Sigmoid colon (tissue), 7 donors: ENCODE data around the gene TES. TPM values are rescaled to one million over a fixed set of nuclear protein-coding genes. Genes with fewer than 3 reads are reported as not detected.
A peak's percentile ranks its signal among the peaks of the same experiment; 100 is the strongest.

Experiments
- DNase-seq: peaks from one replicate; pipeline ENCODE4 v3.0.0-alpha.2; 2019
- H3K27ac ChIP-seq, 4 donors: fragments of 200-600 bp; sonication (generic); one replicate each; pipeline ENCODE4 v1.5.1; 2016 to 2019; ENCODE audit warnings: mild to moderate bottlenecking in 1 of 4
- H3K27me3 ChIP-seq, 3 donors: fragments of 200-600 bp; sonication (generic); one replicate each; pipeline ENCODE4 v1.5.1; 2019; ENCODE audit warnings: mild to moderate bottlenecking in 1 of 3
- H3K36me3 ChIP-seq, 4 donors: fragments of 200-600 bp; sonication (generic); one replicate each; pipeline ENCODE4 v1.5.1; 2016 to 2019
- H3K4me1 ChIP-seq, 4 donors: fragments of 200-600 bp; sonication (generic); one replicate each; pipeline ENCODE4 v1.5.1; 2017 to 2019
- H3K4me3 ChIP-seq, 4 donors: fragments of 200-600 bp; sonication (generic); one replicate each; pipeline ENCODE4 v1.5.1; 2017 to 2019; ENCODE audit warnings: mild to moderate bottlenecking in 2 of 4, moderate library complexity in 1 of 4
- H3K9me3 ChIP-seq, 4 donors: fragments of 200-600 bp in 3 of 4; sonication (generic) in 3 of 4; one replicate each; pipeline versions ENCODE4 v1.5.1 to v1.6.1; 2013 to 2019
- EP300 ChIP-seq, 4 donors: sonication (generic); formaldehyde crosslinking; IDR thresholded peaks; one replicate each; pipeline ENCODE4 v1.6.1; 2017; ENCODE audit warnings: antibody characterized with exemption in 4 of 4
- POLR2A ChIP-seq, 2 donors: fragments of 450-650 bp; IDR thresholded peaks; one replicate each; pipeline ENCODE4 v1.6.1; 2016; ENCODE audit warnings: antibody characterized with exemption in 2 of 2, mild to moderate bottlenecking in 2 of 2, moderate library complexity in 2 of 2
- POLR2AphosphoS5 ChIP-seq, 4 donors: sonication (generic); formaldehyde crosslinking; IDR thresholded peaks; one replicate each; pipeline ENCODE4 v1.6.1; 2017; ENCODE audit warnings: antibody characterized with exemption in 4 of 4
- WGBS, 2 donors: extraction: QIAGEN DNeasy Blood & Tissue Kit; methylation state at CpG; one replicate each; pipeline ENCODE4 v1.1.7; 2013; 5-methylcytosine and 5-hydroxymethylcytosine counted together
- intact Hi-C: fragments of 100-400 bp; cut with DNase I; formaldehyde crosslinking; loops from one replicate; pipeline ENCODE4 v1.15.1; 2023
- polyA plus RNA-seq, 3 donors: library from polyadenylated mRNA; stranded (reverse); fragments of 200-250 nt; gene quantifications; one replicate each; pipeline ENCODE4 v1.2.3, GENCODE V29; 2013
- total RNA-seq, 4 donors: library from RNA; depleted of rRNA; stranded (reverse); fragments of >200 nt; gene quantifications; one replicate each; pipeline ENCODE4 v1.1.0, GENCODE V29; 2016
- TF ChIP-seq, protein P1 (sequence below), 4 experiments: fragments of 450-650 bp in 3 of 4; fragments of 200-600 bp in 1 of 4; IDR thresholded peaks; one replicate each; pipeline ENCODE4 v1.5.1; 2016 to 2019; ENCODE audit warnings: antibody characterized with exemption in 4 of 4, mild to moderate bottlenecking in 3 of 4, moderate library complexity in 2 of 4
- donor health status: healthy with polysubstance abuse.
- donor health status: Bipolar disorder and iron deficiency.
- donor health status: healthy.

Gene TES
- total and polyA plus RNA-seq, 7 donors: 53.5 to 514 (median 289) TPM

DNA sequence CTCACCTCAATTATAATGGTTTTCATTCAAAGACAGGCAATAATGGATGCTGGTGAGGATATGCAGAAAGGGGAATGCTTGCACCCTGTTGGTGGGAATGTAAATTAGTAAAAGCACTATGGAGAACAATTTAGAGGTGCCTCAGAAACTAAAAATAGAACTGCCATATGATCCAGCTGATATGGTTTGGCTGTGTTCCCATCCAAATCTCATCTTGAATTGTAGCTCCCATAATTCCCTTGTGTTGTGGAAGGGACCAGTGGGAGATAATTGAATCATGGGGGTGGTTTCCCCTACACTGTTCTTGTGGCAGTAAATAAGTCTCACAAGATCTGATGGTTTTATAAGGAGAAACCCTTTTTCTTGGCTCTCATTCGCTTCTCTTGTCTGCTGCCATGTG is 87.7 kb downstream of the TES start:
- H3K27ac ChIP-seq: no peak overlapping the region
- H3K4me3 ChIP-seq: no peak overlapping the region
- no peaks in the 10 kb centered on the region for H3K9me3 ChIP-seq
- no peaks in the 10 kb centered on the region for H3K4me1 ChIP-seq
- H3K36me3 ChIP-seq: no peaks in the 10 kb centered on the region
- TF ChIP-seq POLR2A (IDR thresholded peaks at IDR 0.05): no peak
- TF ChIP-seq EP300 (IDR thresholded peaks at IDR 0.05): no peak
- TF ChIP-seq, protein P1, sequence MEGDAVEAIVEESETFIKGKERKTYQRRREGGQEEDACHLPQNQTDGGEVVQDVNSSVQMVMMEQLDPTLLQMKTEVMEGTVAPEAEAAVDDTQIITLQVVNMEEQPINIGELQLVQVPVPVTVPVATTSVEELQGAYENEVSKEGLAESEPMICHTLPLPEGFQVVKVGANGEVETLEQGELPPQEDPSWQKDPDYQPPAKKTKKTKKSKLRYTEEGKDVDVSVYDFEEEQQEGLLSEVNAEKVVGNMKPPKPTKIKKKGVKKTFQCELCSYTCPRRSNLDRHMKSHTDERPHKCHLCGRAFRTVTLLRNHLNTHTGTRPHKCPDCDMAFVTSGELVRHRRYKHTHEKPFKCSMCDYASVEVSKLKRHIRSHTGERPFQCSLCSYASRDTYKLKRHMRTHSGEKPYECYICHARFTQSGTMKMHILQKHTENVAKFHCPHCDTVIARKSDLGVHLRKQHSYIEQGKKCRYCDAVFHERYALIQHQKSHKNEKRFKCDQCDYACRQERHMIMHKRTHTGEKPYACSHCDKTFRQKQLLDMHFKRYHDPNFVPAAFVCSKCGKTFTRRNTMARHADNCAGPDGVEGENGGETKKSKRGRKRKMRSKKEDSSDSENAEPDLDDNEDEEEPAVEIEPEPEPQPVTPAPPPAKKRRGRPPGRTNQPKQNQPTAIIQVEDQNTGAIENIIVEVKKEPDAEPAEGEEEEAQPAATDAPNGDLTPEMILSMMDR (IDR thresholded peaks at IDR 0.05): no peak
- TF ChIP-seq POLR2AphosphoS5 (IDR thresholded peaks at IDR 0.05): no peak
- 90 to 98% methylated on average over 1 of the region's 1 CpG for WGBS, 2 donors
- H3K27me3 ChIP-seq: no peaks in the 10 kb centered on the region
- DNase-seq: no peak
- intact Hi-C loops: no loop called here

DNA sequence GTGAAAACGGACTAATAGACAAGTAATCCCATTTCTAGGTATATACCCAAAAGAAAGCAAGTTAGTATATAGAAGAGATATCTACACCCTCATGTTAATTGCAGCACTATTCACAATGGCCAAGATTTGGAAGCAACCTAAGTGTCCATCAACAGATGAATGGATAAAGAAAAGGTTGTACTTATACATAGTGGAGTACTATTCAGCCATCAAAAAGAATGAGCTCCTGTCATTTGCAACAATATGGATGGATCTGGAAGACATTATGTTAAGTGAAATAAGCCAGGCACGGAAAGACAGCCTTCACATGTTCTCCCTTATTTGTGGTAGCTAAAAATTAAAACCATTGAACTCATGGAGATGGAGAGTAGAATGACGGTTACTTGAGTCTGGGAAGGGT is 88.2 kb downstream of the TES start:
- intact Hi-C loops: no loop called here
- Histone ChIP-seq H3K27ac (no peak overlapping the region), H3K36me3 (no peaks in the 10 kb centered on the region), H3K27me3 (no peaks in the 10 kb centered on the region), H3K9me3 (no peaks in the 10 kb centered on the region), H3K4me3 (no peak overlapping the region), H3K4me1 (no peaks in the 10 kb centered on the region)
- no peak for DNase-seq
- WGBS, 2 donors: 89 to 93% methylated on average over 3 of the region's 3 CpGs
- TF ChIP-seq, protein P1 (IDR thresholded peaks at IDR 0.05): no peak

DNA sequence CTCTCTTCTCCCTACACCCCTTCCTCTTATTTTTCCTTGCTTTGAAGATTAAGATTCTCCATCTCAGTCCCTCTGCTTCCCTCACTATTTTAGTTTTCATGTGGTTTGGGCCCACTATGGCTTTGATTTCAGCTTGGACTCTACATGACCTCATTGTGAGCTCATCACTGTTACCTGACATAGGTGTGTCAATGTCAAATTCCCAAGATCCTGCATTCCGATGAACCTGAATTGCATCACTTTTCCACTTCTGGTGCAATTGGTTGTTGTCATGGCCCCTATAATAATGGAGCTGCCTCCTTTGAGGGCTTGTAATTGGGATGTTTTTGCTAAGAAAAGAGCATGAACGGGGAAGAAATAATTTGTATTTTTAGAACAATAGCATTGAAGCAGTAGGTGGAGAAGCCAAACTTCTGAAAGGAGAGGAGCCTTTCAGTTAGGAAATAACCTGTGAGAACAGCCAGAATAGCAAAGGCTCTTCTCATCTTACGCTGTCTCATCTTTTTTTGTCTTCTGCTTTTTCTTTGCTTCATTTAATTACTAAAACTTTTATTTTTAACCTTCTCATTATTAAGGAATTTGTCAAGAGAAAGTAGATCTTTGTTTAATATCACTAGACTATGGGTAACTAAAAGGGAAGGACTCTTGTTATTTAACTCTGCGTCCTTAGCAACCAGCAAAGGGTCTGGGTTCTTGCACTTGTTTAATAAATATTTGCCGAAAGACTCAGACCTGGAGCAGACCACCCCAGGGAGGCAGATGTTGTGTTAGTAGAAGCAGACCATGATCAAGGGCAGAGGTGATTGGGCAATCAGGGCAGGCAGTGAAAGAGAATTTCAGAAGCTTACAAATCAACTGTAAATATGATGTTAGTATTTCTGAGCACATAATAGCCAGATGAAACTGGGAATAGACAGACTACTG is 95.4 kb downstream of the TES start:
- no peak for DNase-seq
- Histone ChIP-seq H3K36me3 (no peaks in the 10 kb centered on the region), H3K27ac (peak overlapping the region; percentile 54 to 69 (median 64)), H3K9me3 (no peaks in the 10 kb centered on the region), H3K4me1 (peaks cover 0 to 13% (median 9%) of the 10 kb centered on the region in 4 donors), H3K4me3 (no peak overlapping the region), H3K27me3 (no peaks in the 10 kb centered on the region)
- TF ChIP-seq POLR2AphosphoS5 (IDR thresholded peaks at IDR 0.05) (peak in 1 of 4 donors; percentile 6), EP300 (IDR thresholded peaks at IDR 0.05) (no peak)
- WGBS, 2 donors: 71 to 79% methylated on average over 5 of the region's 5 CpGs
- intact Hi-C loops: no loop called here

DNA sequence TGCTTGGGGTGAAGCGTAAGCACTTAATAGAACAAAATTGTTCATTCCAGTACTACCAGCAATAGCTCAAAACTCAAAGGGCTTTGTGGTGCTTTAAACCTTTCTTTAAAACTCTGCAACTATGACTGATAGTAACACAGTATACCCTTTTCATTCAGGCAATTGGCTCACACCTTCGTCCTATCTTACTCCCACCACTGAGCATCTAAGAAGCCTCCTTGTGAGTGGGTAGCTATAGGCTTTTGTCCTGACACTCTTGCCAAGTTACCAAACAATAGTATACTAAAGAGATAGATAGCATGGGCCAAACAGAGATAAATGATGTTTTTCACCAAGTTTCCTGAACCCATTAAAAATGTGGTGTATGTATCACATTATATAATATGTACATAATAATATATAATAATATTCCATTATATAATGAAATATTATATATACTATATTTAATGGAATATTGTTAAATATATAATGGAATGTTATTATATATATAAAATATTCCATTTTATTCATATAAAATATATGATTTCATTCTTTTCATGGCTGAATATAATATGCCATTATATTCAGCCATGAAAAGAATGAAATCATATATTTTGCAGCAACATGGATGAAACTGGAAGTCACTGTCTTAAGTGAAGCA is 96.2 kb downstream of the TES start:
- WGBS, 2 donors: 63 to 85% methylated on average over 2 of the region's 2 CpGs
- DNase-seq: no peak
- Histone ChIP-seq H3K36me3 (no peaks in the 10 kb centered on the region), H3K4me3 (no peak overlapping the region), H3K9me3 (no peaks in the 10 kb centered on the region), H3K27ac (peak overlapping the region; percentile 54 to 69 (median 64)), H3K27me3 (no peaks in the 10 kb centered on the region), H3K4me1 (peaks cover 0 to 13% (median 9%) of the 10 kb centered on the region in 4 donors)
- intact Hi-C loops: no loop called here
- TF ChIP-seq EP300 (IDR thresholded peaks at IDR 0.05): no peak
- no peak for TF ChIP-seq POLR2AphosphoS5 (IDR thresholded peaks at IDR 0.05)
- TF ChIP-seq, protein P1 (IDR thresholded peaks at IDR 0.05): no peak
- TF ChIP-seq POLR2A (IDR thresholded peaks at IDR 0.05): no peak

DNA sequence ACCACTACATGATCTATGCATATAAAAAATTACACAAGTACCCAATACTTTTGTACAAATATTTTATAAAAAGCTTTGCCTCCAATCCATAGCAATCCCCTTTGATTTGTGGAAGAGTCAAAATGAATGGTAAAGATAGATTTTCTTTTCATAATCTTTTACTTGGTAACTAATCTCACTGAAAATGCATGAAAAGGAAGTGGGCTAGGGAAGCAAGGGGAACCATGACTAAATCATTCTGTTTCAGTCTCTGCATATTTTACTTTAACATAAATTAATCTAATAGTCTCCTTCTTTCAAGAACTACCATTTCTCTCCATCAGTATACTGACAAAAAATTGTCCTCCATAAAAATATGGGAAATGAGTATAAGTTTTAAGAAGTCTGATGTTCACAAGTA is 96.9 kb downstream of the TES start:
- Histone ChIP-seq H3K27ac (no peak overlapping the region), H3K27me3 (no peaks in the 10 kb centered on the region), H3K4me3 (no peak overlapping the region), H3K9me3 (no peaks in the 10 kb centered on the region), H3K4me1 (peaks cover 0 to 13% (median 9%) of the 10 kb centered on the region in 4 donors), H3K36me3 (no peaks in the 10 kb centered on the region)
- TF ChIP-seq, protein P1 (IDR thresholded peaks at IDR 0.05): no peak
- TF ChIP-seq POLR2A (IDR thresholded peaks at IDR 0.05): no peak
- no peak for TF ChIP-seq EP300 (IDR thresholded peaks at IDR 0.05)
- TF ChIP-seq POLR2AphosphoS5 (IDR thresholded peaks at IDR 0.05): no peak
- no peak for DNase-seq
- intact Hi-C loops: no loop called here
